Thyroid gland (tissue), 4 donors: ENCODE data around the gene PDS5A.

Experiments used
- POLR2A ChIP-seq, 2 donors: fragments of 450-650 bp; IDR thresholded peaks; one replicate each; pipeline ENCODE4 v1.6.1; 2017; ENCODE audit warnings: antibody characterized with exemption in 2 of 2, mild to moderate bottlenecking in 2 of 2, moderate library complexity in 1 of 2
- TF ChIP-seq, protein P1 (sequence below), 6 experiments: fragments of 200-600 bp in 3 of 6; fragments of 450-650 bp in 3 of 6; sonication (generic) in 3 of 6; IDR thresholded peaks; one replicate each; pipeline ENCODE4 v1.5.1; 2016 to 2019; ENCODE audit warnings: antibody characterized with exemption in 6 of 6, mild to moderate bottlenecking in 2 of 6, inconsistent platforms in 1 of 6, moderate library complexity in 1 of 6

- TF ChIP-seq, protein P1, sequence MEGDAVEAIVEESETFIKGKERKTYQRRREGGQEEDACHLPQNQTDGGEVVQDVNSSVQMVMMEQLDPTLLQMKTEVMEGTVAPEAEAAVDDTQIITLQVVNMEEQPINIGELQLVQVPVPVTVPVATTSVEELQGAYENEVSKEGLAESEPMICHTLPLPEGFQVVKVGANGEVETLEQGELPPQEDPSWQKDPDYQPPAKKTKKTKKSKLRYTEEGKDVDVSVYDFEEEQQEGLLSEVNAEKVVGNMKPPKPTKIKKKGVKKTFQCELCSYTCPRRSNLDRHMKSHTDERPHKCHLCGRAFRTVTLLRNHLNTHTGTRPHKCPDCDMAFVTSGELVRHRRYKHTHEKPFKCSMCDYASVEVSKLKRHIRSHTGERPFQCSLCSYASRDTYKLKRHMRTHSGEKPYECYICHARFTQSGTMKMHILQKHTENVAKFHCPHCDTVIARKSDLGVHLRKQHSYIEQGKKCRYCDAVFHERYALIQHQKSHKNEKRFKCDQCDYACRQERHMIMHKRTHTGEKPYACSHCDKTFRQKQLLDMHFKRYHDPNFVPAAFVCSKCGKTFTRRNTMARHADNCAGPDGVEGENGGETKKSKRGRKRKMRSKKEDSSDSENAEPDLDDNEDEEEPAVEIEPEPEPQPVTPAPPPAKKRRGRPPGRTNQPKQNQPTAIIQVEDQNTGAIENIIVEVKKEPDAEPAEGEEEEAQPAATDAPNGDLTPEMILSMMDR (IDR thresholded peaks at IDR 0.05): no peak
- TF ChIP-seq POLR2A (IDR thresholded peaks at IDR 0.05): no peak
Measured at GRCh38 chr4:39786838-39787237, 190.9 kb downstream of the PDS5A start.
